ENCODE measurements around the gene AATK. TPM values are rescaled to one million over a fixed set of nuclear protein-coding genes. Genes with fewer than 3 reads are reported as not detected.

Gene AATK
- total and polyA plus RNA-seq, 4 experiments from 2014 or later: 0.09 to 2.1 (median 0.77) TPM

GRCh38 chr17:81092518-81093095, 73.4 kb downstream of the AATK start:
- Mint-ChIP-seq H3K27me3 (no peaks in the 10 kb centered on the region), H3K36me3 (no peaks in the 10 kb centered on the region), H3K4me1 (peaks cover 24 to 57% (median 34%) of the 10 kb centered on the region in 4 donors), H3K9me3 (no peaks in the 10 kb centered on the region), H3K27ac (peak overlapping the region in 4 of 7 donors; percentile 24 to 81 (median 52)), H3K4me3 (peak overlapping the region in 1 of 8 donors; percentile 6)
- Histone ChIP-seq H3K4me1 (ENCODE audit: insufficient read depth, low read length) (peaks cover 45% of the 10 kb centered on the region), H3K36me3 (ENCODE audit: insufficient read depth, low read length) (no peaks in the 10 kb centered on the region), H3K4me3 (ENCODE audit: low read length in 2 of 2) (no peak overlapping the region), H3K27me3 (ENCODE audit: insufficient read depth, low read length) (no peaks in the 10 kb centered on the region), H3K9me3 (ENCODE audit: control insufficient read depth in 1 of 2, low read length in 2 of 2) (no peaks in the 10 kb centered on the region), H3K27ac (ENCODE audit: low read depth, low read length) (no peak overlapping the region)
- CTCF ChIA-PET (ENCODE audit: partially characterized antibody): interaction anchor here (1.4 kb wide), 1 partner anchor 10 kb away, joined by 3 read pairs; no protein-coding TSS in a partner anchor
- POLR2A ChIA-PET (ENCODE audit: partially characterized antibody): no interaction called here
- intact Hi-C loops (cut with micrococcal nuclease): loop anchor here (10.0 kb wide), 1 partner anchor 832 kb away; the partner anchor contains the start of gene MAFG
- no peak for DNase-seq

DNA sequence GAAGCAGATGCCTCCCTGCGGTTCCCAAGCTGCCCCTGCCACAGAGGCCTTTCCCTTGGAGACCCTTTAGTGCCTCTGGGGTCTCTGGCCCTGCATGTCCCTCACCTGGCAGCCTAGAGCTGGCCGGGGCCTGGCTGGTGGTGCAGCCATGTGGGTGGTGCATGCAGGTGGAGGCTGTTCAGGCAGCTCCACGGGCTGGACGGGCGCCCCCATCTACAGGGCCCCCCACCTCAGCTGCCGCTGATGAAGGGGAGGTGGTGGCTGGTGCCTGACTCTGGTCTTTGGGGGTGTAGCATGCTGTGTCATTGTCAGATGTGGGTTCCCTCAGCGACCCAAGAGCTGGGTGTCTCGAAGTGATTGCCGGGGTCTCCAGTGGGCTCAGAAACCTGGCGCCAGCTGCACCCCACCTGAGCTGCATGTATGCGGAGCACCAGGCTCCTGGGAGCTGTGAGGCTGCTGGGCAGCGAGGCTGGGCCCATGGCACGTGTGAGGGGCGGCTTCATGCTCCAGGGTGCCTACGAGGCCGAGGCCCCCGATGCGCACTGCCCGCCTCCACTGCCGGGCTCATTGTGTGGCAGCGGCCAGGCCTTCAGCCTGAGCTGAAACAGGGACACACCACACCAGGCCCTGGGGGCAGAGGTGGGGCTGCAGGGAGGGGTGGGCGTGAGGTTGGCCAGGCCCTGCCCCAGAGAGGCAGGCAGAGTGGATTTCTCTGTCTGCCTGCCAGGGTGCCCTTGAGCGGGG, 74.1 kb downstream of the AATK start:
- no peaks in the 10 kb centered on the region for H3K36me3 Mint-ChIP-seq
- peak overlapping the region in 1 of 8 donors; percentile 6 for H3K4me3 Mint-ChIP-seq
- POLR2A ChIA-PET (ENCODE audit: partially characterized antibody): no interaction called here
- CTCF ChIA-PET (ENCODE audit: partially characterized antibody): interaction anchor here (1.4 kb wide), 1 partner anchor 10 kb away, joined by 3 read pairs; no protein-coding TSS in a partner anchor
- H3K27me3 Mint-ChIP-seq: no peaks in the 10 kb centered on the region
- peaks cover 23 to 55% (median 35%) of the 10 kb centered on the region in 4 donors for H3K4me1 Mint-ChIP-seq
- Histone ChIP-seq H3K27me3 (ENCODE audit: insufficient read depth, low read length) (no peaks in the 10 kb centered on the region), H3K4me1 (ENCODE audit: insufficient read depth, low read length) (peaks cover 38% of the 10 kb centered on the region), H3K9me3 (ENCODE audit: control insufficient read depth in 1 of 2, low read length in 2 of 2) (no peaks in the 10 kb centered on the region), H3K27ac (ENCODE audit: low read depth, low read length) (no peak overlapping the region), H3K4me3 (ENCODE audit: low read length in 2 of 2) (no peak overlapping the region), H3K36me3 (ENCODE audit: insufficient read depth, low read length) (no peaks in the 10 kb centered on the region)
- intact Hi-C loops (cut with micrococcal nuclease): loop anchor here (10.0 kb wide), 1 partner anchor 833 kb away; the partner anchor contains the start of gene MAFG
- peak overlapping the region in 3 of 7 donors; percentile 18 to 50 (median 24) for H3K27ac Mint-ChIP-seq
- DNase-seq: no peak
- H3K9me3 Mint-ChIP-seq: no peaks in the 10 kb centered on the region

DNA sequence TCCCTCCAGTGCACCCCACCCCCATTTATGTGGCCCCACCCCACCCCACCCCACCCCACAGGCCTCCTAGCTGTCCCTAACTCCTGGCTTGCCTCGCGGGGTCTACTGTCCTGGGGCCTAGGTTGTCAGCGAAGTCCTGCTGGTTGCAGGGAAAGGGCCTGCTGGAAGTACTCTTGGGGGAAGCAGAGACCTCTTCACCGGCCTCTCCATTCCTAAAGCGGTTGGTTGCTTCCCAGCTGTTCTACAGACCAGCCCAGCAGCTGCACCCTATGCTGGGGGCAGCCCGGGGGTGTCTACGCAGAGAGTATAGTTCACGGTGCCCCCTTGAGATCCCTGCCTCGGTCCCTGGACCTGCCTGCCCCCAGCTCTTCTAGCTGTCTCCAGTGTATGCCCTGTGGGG, 74.9 kb downstream of the AATK start:
- Histone ChIP-seq H3K36me3 (ENCODE audit: insufficient read depth, low read length) (no peaks in the 10 kb centered on the region), H3K4me1 (ENCODE audit: insufficient read depth, low read length) (peaks cover 30% of the 10 kb centered on the region), H3K27me3 (ENCODE audit: insufficient read depth, low read length) (no peaks in the 10 kb centered on the region), H3K9me3 (ENCODE audit: control insufficient read depth in 1 of 2, low read length in 2 of 2) (no peaks in the 10 kb centered on the region), H3K27ac (ENCODE audit: low read depth, low read length) (no peak overlapping the region), H3K4me3 (ENCODE audit: low read length in 2 of 2) (no peak overlapping the region)
- ChIA-PET POLR2A (ENCODE audit: partially characterized antibody) (no interaction called here), CTCF (ENCODE audit: partially characterized antibody) (interaction anchor here (1.4 kb wide), 1 partner anchor 11 kb away, joined by 3 read pairs; no protein-coding TSS in a partner anchor)
- Mint-ChIP-seq H3K4me3 (no peak overlapping the region), H3K4me1 (peaks cover 17 to 47% (median 33%) of the 10 kb centered on the region in 4 donors), H3K27ac (peak overlapping the region in 1 of 7 donors; percentile 63), H3K36me3 (no peaks in the 10 kb centered on the region), H3K27me3 (no peaks in the 10 kb centered on the region), H3K9me3 (no peaks in the 10 kb centered on the region)
- no peak for DNase-seq
- intact Hi-C loops (cut with micrococcal nuclease): loop anchor here (10.0 kb wide), 1 partner anchor 834 kb away; the partner anchor contains the start of gene MAFG

GRCh38 chr17:81090361-81091136, 75.5 kb downstream of the AATK start:
- CTCF ChIA-PET (ENCODE audit: partially characterized antibody): interaction anchor here (1.0 kb wide), 1 partner anchor 67 kb away, joined by 4 read pairs; no protein-coding TSS in a partner anchor
- Histone ChIP-seq H3K27me3 (ENCODE audit: insufficient read depth, low read length) (no peaks in the 10 kb centered on the region), H3K9me3 (ENCODE audit: control insufficient read depth in 1 of 2, low read length in 2 of 2) (no peaks in the 10 kb centered on the region), H3K4me3 (ENCODE audit: low read length in 2 of 2) (no peak overlapping the region), H3K27ac (ENCODE audit: low read depth, low read length) (no peak overlapping the region), H3K4me1 (ENCODE audit: insufficient read depth, low read length) (peaks cover 24% of the 10 kb centered on the region), H3K36me3 (ENCODE audit: insufficient read depth, low read length) (no peaks in the 10 kb centered on the region)
- Mint-ChIP-seq H3K4me3 (no peak overlapping the region), H3K27me3 (no peaks in the 10 kb centered on the region), H3K36me3 (no peaks in the 10 kb centered on the region), H3K4me1 (peaks cover 13 to 41% (median 29%) of the 10 kb centered on the region in 4 donors), H3K9me3 (no peaks in the 10 kb centered on the region), H3K27ac (peak overlapping the region in 2 of 7 donors; percentile 11 to 42)
- DNase-seq: peak in 4 of 5 donors; percentile 23 to 52 (median 28)
- POLR2A ChIA-PET (ENCODE audit: partially characterized antibody): no interaction called here
- intact Hi-C loops (cut with micrococcal nuclease): loop anchor here (10.0 kb wide), 1 partner anchor 834 kb away; the partner anchor contains the start of gene MAFG

DNA sequence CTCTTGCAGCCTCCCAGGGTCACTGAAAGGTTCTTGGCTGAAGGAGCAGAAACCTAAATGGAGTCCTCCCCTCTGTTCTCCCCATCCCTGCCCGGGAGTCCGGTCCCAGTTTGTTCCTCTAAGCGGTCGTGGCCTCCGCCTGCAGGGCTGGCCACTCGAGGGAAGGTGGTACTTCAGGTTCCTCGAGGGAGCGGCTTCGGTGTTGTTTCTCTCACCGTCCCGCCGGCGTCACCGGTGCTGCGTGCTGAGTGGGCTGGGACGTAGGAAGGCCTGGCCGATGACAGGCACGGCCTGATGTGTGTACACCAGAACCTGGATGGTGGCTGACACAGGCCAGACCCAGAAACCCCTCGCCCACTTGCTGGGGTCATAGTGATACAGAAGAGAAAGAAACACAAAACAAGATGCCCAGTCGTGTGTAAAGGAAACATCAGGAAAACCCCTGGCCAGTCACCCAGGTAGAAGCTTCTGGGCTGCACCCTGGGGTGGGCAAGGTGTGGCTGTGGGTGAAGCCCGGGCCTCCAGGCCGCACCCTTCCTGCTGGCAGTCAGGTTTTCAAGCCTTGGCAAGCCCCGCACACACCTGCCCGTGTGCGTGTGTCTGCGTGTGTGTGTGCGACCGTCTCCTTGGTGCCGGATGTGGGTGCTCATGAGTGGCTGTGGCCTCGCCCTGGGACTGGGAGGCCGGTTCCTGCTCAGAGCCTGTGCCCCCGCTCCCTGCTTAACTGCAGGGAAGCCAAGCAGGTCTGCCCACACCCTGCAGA, 79.1 kb downstream of the AATK start:
- H3K27me3 ChIP-seq (ENCODE audit: insufficient read depth, low read length): no peaks in the 10 kb centered on the region
- H3K4me3 ChIP-seq (ENCODE audit: low read length in 2 of 2): no peak overlapping the region
- Mint-ChIP-seq H3K27me3 (no peaks in the 10 kb centered on the region), H3K9me3 (no peaks in the 10 kb centered on the region), H3K4me1 (peaks cover 3 to 14% (median 7%) of the 10 kb centered on the region in 4 donors), H3K36me3 (no peaks in the 10 kb centered on the region), H3K27ac (peak overlapping the region in 3 of 7 donors; percentile 13 to 53 (median 17)), H3K4me3 (peak overlapping the region in 1 of 8 donors; percentile 17)
- ChIA-PET POLR2A (ENCODE audit: partially characterized antibody) (interaction anchor here (1.7 kb wide), 1 partner anchor 10 kb away, joined by 6 read pairs; no protein-coding TSS in a partner anchor), CTCF (ENCODE audit: partially characterized antibody) (interaction anchor here (1.6 kb wide), 1 partner anchor 15 kb away, joined by 10 read pairs; no protein-coding TSS in a partner anchor)
- intact Hi-C loops (cut with micrococcal nuclease): no loop called here
- no peaks in the 10 kb centered on the region for H3K9me3 ChIP-seq (ENCODE audit: control insufficient read depth in 1 of 2, low read length in 2 of 2)
- peaks cover 5% of the 10 kb centered on the region for H3K4me1 ChIP-seq (ENCODE audit: insufficient read depth, low read length)
- H3K27ac ChIP-seq (ENCODE audit: low read depth, low read length): no peak overlapping the region
- peak in 2 of 5 donors; percentile 14 to 19 for DNase-seq
- no peaks in the 10 kb centered on the region for H3K36me3 ChIP-seq (ENCODE audit: insufficient read depth, low read length)

- H3K4me3 Mint-ChIP-seq: no peak overlapping the region
- H3K4me1 Mint-ChIP-seq: peaks cover 3 to 10% (median 6%) of the 10 kb centered on the region in 4 donors
- no peak overlapping the region for H3K4me3 ChIP-seq (ENCODE audit: low read length in 2 of 2)
- intact Hi-C loops (cut with micrococcal nuclease): no loop called here
- H3K36me3 ChIP-seq (ENCODE audit: insufficient read depth, low read length): no peaks in the 10 kb centered on the region
- CTCF ChIA-PET (ENCODE audit: partially characterized antibody): no interaction called here
- peaks cover 2% of the 10 kb centered on the region for H3K4me1 ChIP-seq (ENCODE audit: insufficient read depth, low read length)
- H3K9me3 ChIP-seq (ENCODE audit: control insufficient read depth in 1 of 2, low read length in 2 of 2): no peaks in the 10 kb centered on the region
- DNase-seq: no peak
- H3K27ac ChIP-seq (ENCODE audit: low read depth, low read length): no peak overlapping the region
- H3K36me3 Mint-ChIP-seq: no peaks in the 10 kb centered on the region
- no peaks in the 10 kb centered on the region for H3K27me3 Mint-ChIP-seq
- no peaks in the 10 kb centered on the region for H3K27me3 ChIP-seq (ENCODE audit: insufficient read depth, low read length)
- POLR2A ChIA-PET (ENCODE audit: partially characterized antibody): interaction anchor here (1.2 kb wide), 1 partner anchor 10 kb away, joined by 5 read pairs; no protein-coding TSS in a partner anchor
- H3K27ac Mint-ChIP-seq: no peak overlapping the region
- no peaks in the 10 kb centered on the region for H3K9me3 Mint-ChIP-seq
Measured at GRCh38 chr17:81085420-81085911, 80.6 kb downstream of the AATK start.
